ENCODE data around the gene CLEC2L. TPM values are rescaled to one million over a fixed set of nuclear protein-coding genes. Genes with fewer than 3 reads are reported as not detected.

Gene CLEC2L
- polyA plus RNA-seq, 4 donors = 0.66 to 1.7 (median 1.1) TPM

Other genes with a start within 250 kb of the CLEC2L start
- 10 to 100 TPM; 21.7 to 39.0 (median 28.2) TPM for gene FMC1, start 182.3 kb upstream of the CLEC2L start, polyA plus RNA-seq (ENCODE audit: insufficient read length in 4 of 4)
- gene LUC7L2, start 163.8 kb upstream of the CLEC2L start, polyA plus RNA-seq (ENCODE audit: insufficient read length in 4 of 4) = 100 to 1,000 TPM; 112 to 164 (median 141) TPM
- gene KLRG2, start 40.0 kb upstream of the CLEC2L start, polyA plus RNA-seq (ENCODE audit: insufficient read length in 4 of 4) = 1 to 10 TPM in 2 of 4 donors, under 1 TPM in 2; 0.79 to 1.3 (median 1.1) TPM